HEK293 (cell line): ENCODE results near the gene SYNE1.

Source experiments
- CTCF ChIA-PET: fragments of 350-600 bp; formaldehyde crosslinking; extraction: SDS; loops from one replicate; lab custom pipeline; 2021; ENCODE audit warnings: antibody characterized with exemption; lab: Yijun Ruan, JAX
- POLR2A ChIA-PET: fragments of 300-600 bp; formaldehyde crosslinking; extraction: SDS; loops from one replicate; lab custom pipeline; 2020; ENCODE audit warnings: antibody characterized with exemption, inconsistent platforms; lab: Yijun Ruan, JAX
- H3K27ac ChIP-seq: fragments of 200-500 bp; sonication (Bioruptor generic); 2 replicates; pipeline ENCODE4 v1.5.1; 2014; ENCODE audit warnings: low read depth, low read length, control low read depth, inconsistent platforms; ENCODE audit errors: extremely low read depth
- H3K36me3 ChIP-seq, 2 experiments: fragments of 200-500 bp in 1 of 2; sonication (Bioruptor generic) in 1 of 2; 1 replicate in 1 of 2; 2 replicates in 1 of 2; pipeline ENCODE4 v1.5.1; 2014 to 2017; ENCODE audit warnings: inconsistent platforms in 2 of 2, low read length in 2 of 2; ENCODE audit not compliant: control insufficient read depth in 2 of 2, insufficient read depth in 1 of 2
- H3K4me1 ChIP-seq: fragments of 200-500 bp; sonication (Bioruptor generic); 2 replicates; pipeline ENCODE4 v1.5.1; 2014; ENCODE audit warnings: mild to moderate bottlenecking, low read length, inconsistent platforms; ENCODE audit not compliant: control insufficient read depth, insufficient read depth
- H3K4me3 ChIP-seq: 2 replicates; pipeline ENCODE4 v1.5.1; 2011; ENCODE audit warnings: low read depth, mild to moderate bottlenecking, control low read depth, low read length, moderate library complexity
- H3K9me3 ChIP-seq: fragments of 200-500 bp; sonication (Bioruptor generic); 2 replicates; pipeline ENCODE4 v1.5.1; 2014; ENCODE audit warnings: low read depth, low read length, inconsistent platforms; ENCODE audit not compliant: control insufficient read depth, insufficient read depth
- KLF8 ChIP-seq: fragments of 450-650 bp; formaldehyde crosslinking; IDR thresholded peaks from 2 replicates; pipeline ENCODE4 v1.5.1; 2016; ENCODE audit warnings: missing biosample characterization, missing genetic modification characterization
- KLF9 ChIP-seq: fragments of 450-650 bp; formaldehyde crosslinking; IDR thresholded peaks from 2 replicates; pipeline ENCODE4 v1.5.1; 2016; ENCODE audit warnings: missing biosample characterization, missing genetic modification characterization, low read depth
- WT1 ChIP-seq: fragments of 450-650 bp; formaldehyde crosslinking; IDR thresholded peaks from 2 replicates; pipeline ENCODE4 v1.5.1; 2016; ENCODE audit warnings: missing biosample characterization, missing genetic modification characterization
- ZBTB17 ChIP-seq: fragments of 450-650 bp; formaldehyde crosslinking; IDR thresholded peaks from 2 replicates; pipeline ENCODE4 v1.5.1; 2016; ENCODE audit warnings: missing biosample characterization, missing genetic modification characterization
- ZEB2 ChIP-seq: fragments of 450-650 bp; formaldehyde crosslinking; IDR thresholded peaks from 2 replicates; pipeline ENCODE4 v1.5.1; 2016; ENCODE audit warnings: missing biosample characterization, missing genetic modification characterization
- ZFHX2 ChIP-seq: fragments of 450-650 bp; formaldehyde crosslinking; conservative IDR thresholded peaks from 2 replicates; pipeline ENCODE4 v1.5.1; 2016; ENCODE audit warnings: missing biosample characterization, missing genetic modification characterization
- ZFP3 ChIP-seq: fragments of 450-650 bp; formaldehyde crosslinking; IDR thresholded peaks from 2 replicates; pipeline ENCODE4 v1.5.1; 2016; ENCODE audit warnings: low read depth, missing biosample characterization, missing genetic modification characterization
- ZNF132 ChIP-seq: fragments of 450-650 bp; formaldehyde crosslinking; IDR thresholded peaks from 2 replicates; pipeline ENCODE4 v1.5.1; 2017; ENCODE audit warnings: missing biosample characterization, missing genetic modification characterization, borderline replicate concordance
- ZNF223 ChIP-seq: fragments of 450-650 bp; formaldehyde crosslinking; IDR thresholded peaks from 2 replicates; pipeline ENCODE4 v1.5.1; 2016; ENCODE audit warnings: missing biosample characterization, missing genetic modification characterization
- ZNF473 ChIP-seq: fragments of 450-650 bp; formaldehyde crosslinking; IDR thresholded peaks from 2 replicates; pipeline ENCODE4 v1.5.1; 2017; ENCODE audit warnings: missing biosample characterization, missing genetic modification characterization
- ZNF677 ChIP-seq: fragments of 450-650 bp; IDR thresholded peaks from 2 replicates; pipeline ENCODE4 v1.5.0; 2018; ENCODE audit warnings: missing biosample characterization, mild to moderate bottlenecking, missing genetic modification characterization, moderate library complexity
- ZNF830 ChIP-seq: fragments of 450-650 bp; IDR thresholded peaks from 2 replicates; pipeline ENCODE4 v1.5.0; 2018; ENCODE audit warnings: missing biosample characterization, missing genetic modification characterization, low read depth, mild to moderate bottlenecking, moderate library complexity
- ZSCAN23 ChIP-seq: fragments of 450-650 bp; formaldehyde crosslinking; IDR thresholded peaks from 2 replicates; pipeline ENCODE4 v1.5.1; 2016; ENCODE audit warnings: missing biosample characterization, missing genetic modification characterization
- TF ChIP-seq, protein P1 (sequence below): fragments of 450-650 bp; formaldehyde crosslinking; IDR thresholded peaks from 2 replicates; pipeline ENCODE4 v1.5.1; 2017; ENCODE audit warnings: missing biosample characterization, missing genetic modification characterization
- TF ChIP-seq, protein P2 (sequence below): fragments of 450-650 bp; formaldehyde crosslinking; IDR thresholded peaks from 2 replicates; pipeline ENCODE4 v1.5.1; 2016; ENCODE audit warnings: missing biosample characterization, missing genetic modification characterization
- TF ChIP-seq, protein P3 (sequence below): fragments of 450-650 bp; formaldehyde crosslinking; IDR thresholded peaks from 2 replicates; pipeline ENCODE4 v1.5.1; 2017; ENCODE audit warnings: missing biosample characterization, missing genetic modification characterization
- TF ChIP-seq, protein P4 (sequence below): fragments of 450-650 bp; formaldehyde crosslinking; optimal IDR thresholded peaks from 2 replicates; pipeline ENCODE3; 2016; ENCODE audit warnings: missing biosample characterization, mild to moderate bottlenecking, missing genetic modification characterization
- TF ChIP-seq, protein P5 (sequence below): fragments of 450-650 bp; formaldehyde crosslinking; IDR thresholded peaks from 2 replicates; pipeline ENCODE4 v1.5.1; 2016; ENCODE audit warnings: missing biosample characterization, missing genetic modification characterization
- TF ChIP-seq, protein P6 (sequence below): fragments of 450-650 bp; formaldehyde crosslinking; IDR thresholded peaks from 2 replicates; pipeline ENCODE4 v1.5.1; 2016; ENCODE audit warnings: missing biosample characterization, missing genetic modification characterization, low read depth
- TF ChIP-seq, protein P7 (sequence below): fragments of 450-650 bp; formaldehyde crosslinking; IDR thresholded peaks from 2 replicates; pipeline ENCODE4 v1.5.1; 2016; ENCODE audit warnings: missing biosample characterization, missing genetic modification characterization
- TF ChIP-seq, protein P8 (sequence below): sonication (generic); formaldehyde crosslinking; IDR thresholded peaks from 2 replicates; pipeline ENCODE4 v1.8.1; 2022; ENCODE audit warnings: mild to moderate bottlenecking, moderate library complexity, missing genetic modification reagents
- TF ChIP-seq, protein P9 (sequence below): fragments of 450-650 bp; formaldehyde crosslinking; IDR thresholded peaks from 2 replicates; pipeline ENCODE4 v1.5.1; 2016; ENCODE audit warnings: missing biosample characterization, missing genetic modification characterization, borderline replicate concordance

SYNE1 gene

DNA sequence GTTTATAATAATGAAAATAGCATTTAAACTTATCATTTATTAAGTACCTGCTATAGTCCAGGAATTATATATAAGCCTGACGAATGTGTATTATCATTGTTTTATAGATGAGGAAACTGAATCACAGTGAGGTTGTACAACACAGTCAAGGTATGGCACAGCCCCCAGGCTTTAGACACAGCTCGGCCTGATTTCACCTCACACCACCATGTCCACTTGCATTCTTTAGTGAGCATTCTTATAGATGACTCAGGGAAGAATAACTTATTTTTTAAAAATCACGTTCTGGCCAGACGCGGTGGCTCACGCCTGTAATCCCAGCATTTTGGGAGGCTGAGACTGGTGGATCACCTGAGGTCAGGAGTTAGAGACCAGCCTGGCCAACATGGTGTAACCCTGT lies 289.0 kb downstream of the SYNE1 start (continued):
- TF ChIP-seq, protein P1, sequence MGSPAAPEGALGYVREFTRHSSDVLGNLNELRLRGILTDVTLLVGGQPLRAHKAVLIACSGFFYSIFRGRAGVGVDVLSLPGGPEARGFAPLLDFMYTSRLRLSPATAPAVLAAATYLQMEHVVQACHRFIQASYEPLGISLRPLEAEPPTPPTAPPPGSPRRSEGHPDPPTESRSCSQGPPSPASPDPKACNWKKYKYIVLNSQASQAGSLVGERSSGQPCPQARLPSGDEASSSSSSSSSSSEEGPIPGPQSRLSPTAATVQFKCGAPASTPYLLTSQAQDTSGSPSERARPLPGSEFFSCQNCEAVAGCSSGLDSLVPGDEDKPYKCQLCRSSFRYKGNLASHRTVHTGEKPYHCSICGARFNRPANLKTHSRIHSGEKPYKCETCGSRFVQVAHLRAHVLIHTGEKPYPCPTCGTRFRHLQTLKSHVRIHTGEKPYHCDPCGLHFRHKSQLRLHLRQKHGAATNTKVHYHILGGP (tag by site-specific recombination): no peak
- TF ChIP-seq, protein P2, sequence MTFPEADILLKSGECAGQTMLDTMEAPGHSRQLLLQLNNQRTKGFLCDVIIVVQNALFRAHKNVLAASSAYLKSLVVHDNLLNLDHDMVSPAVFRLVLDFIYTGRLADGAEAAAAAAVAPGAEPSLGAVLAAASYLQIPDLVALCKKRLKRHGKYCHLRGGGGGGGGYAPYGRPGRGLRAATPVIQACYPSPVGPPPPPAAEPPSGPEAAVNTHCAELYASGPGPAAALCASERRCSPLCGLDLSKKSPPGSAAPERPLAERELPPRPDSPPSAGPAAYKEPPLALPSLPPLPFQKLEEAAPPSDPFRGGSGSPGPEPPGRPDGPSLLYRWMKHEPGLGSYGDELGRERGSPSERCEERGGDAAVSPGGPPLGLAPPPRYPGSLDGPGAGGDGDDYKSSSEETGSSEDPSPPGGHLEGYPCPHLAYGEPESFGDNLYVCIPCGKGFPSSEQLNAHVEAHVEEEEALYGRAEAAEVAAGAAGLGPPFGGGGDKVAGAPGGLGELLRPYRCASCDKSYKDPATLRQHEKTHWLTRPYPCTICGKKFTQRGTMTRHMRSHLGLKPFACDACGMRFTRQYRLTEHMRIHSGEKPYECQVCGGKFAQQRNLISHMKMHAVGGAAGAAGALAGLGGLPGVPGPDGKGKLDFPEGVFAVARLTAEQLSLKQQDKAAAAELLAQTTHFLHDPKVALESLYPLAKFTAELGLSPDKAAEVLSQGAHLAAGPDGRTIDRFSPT (tag by site-specific recombination): no peak
- TF ChIP-seq ZBTB17: no peak
- no peak for TF ChIP-seq KLF8 (tag by site-specific recombination)
- no peak for TF ChIP-seq ZEB2
- no peak for TF ChIP-seq ZNF473 (tag by site-specific recombination)
- TF ChIP-seq, protein P3, sequence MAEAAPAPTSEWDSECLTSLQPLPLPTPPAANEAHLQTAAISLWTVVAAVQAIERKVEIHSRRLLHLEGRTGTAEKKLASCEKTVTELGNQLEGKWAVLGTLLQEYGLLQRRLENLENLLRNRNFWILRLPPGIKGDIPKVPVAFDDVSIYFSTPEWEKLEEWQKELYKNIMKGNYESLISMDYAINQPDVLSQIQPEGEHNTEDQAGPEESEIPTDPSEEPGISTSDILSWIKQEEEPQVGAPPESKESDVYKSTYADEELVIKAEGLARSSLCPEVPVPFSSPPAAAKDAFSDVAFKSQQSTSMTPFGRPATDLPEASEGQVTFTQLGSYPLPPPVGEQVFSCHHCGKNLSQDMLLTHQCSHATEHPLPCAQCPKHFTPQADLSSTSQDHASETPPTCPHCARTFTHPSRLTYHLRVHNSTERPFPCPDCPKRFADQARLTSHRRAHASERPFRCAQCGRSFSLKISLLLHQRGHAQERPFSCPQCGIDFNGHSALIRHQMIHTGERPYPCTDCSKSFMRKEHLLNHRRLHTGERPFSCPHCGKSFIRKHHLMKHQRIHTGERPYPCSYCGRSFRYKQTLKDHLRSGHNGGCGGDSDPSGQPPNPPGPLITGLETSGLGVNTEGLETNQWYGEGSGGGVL (tag by site-specific recombination): no peak
- TF ChIP-seq ZFHX2 (tag by site-specific recombination): no peak
- TF ChIP-seq, protein P4, sequence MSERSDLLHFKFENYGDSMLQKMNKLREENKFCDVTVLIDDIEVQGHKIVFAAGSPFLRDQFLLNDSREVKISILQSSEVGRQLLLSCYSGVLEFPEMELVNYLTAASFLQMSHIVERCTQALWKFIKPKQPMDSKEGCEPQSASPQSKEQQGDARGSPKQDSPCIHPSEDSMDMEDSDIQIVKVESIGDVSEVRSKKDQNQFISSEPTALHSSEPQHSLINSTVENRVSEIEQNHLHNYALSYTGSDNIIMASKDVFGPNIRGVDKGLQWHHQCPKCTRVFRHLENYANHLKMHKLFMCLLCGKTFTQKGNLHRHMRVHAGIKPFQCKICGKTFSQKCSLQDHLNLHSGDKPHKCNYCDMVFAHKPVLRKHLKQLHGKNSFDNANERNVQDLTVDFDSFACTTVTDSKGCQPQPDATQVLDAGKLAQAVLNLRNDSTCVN: no peak

DNA sequence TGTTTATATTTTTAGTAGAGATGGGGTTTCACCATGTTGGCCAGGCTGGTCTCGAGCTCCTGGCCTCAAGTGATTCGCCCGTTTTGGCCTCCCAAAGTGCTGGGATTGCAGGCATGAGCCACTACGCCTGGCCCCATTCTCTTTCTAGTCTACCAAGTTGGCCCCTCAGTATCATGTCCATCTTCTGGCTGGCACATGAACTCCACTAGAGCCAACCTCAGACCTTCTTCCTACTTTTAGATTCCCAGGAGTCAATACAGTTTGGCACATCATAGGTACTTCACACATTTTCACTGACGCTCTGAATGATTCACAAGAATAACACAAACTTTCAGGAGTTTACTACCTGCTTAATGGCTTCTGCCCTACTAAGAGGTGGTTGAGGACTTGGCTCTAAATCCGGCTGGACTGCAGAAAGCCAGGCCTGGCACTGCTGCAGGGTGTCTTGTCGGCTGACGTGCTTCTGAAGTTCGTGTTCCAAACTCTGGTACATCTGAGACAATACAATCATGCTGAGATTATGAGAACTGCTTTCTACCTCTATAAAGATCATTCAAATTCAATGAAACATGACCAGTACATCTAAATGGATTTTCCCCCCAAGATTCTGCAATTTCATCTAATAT lies 293.3 kb downstream of the SYNE1 start:
- Histone ChIP-seq H3K4me1 (no peaks in the 10 kb centered on the region), H3K4me3 (no peak overlapping the region), H3K9me3 (no peaks in the 10 kb centered on the region), H3K27ac (no peak overlapping the region), H3K36me3 (peaks cover 0 to 20% of the 10 kb centered on the region in 2 experiments; a peak in 2 of 3 replicates)
- ChIA-PET POLR2A (no interaction called here), CTCF (interaction anchor here (1.2 kb wide), 1 partner anchor 11 kb away, joined by 3 read pairs; no protein-coding TSS in a partner anchor)
- TF ChIP-seq, protein P5, sequence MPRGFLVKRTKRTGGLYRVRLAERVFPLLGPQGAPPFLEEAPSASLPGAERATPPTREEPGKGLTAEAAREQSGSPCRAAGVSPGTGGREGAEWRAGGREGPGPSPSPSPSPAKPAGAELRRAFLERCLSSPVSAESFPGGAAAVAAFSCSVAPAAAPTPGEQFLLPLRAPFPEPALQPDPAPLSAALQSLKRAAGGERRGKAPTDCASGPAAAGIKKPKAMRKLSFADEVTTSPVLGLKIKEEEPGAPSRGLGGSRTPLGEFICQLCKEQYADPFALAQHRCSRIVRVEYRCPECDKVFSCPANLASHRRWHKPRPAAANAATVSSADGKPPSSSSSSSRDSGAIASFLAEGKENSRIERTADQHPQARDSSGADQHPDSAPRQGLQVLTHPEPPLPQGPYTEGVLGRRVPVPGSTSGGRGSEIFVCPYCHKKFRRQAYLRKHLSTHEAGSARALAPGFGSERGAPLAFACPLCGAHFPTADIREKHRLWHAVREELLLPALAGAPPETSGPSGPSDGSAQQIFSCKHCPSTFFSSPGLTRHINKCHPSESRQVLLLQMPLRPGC (tag by site-specific recombination): no peak
- TF ChIP-seq, protein P6, sequence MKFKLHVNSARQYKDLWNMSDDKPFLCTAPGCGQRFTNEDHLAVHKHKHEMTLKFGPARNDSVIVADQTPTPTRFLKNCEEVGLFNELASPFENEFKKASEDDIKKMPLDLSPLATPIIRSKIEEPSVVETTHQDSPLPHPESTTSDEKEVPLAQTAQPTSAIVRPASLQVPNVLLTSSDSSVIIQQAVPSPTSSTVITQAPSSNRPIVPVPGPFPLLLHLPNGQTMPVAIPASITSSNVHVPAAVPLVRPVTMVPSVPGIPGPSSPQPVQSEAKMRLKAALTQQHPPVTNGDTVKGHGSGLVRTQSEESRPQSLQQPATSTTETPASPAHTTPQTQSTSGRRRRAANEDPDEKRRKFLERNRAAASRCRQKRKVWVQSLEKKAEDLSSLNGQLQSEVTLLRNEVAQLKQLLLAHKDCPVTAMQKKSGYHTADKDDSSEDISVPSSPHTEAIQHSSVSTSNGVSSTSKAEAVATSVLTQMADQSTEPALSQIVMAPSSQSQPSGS (tag by site-specific recombination): no peak
- no peak for TF ChIP-seq ZNF132 (tag by site-specific recombination)
- TF ChIP-seq ZNF223 (tag by site-specific recombination): no peak
- TF ChIP-seq ZNF830 (tag by site-specific recombination): no peak
- no peak for TF ChIP-seq ZSCAN23 (tag by site-specific recombination)
- TF ChIP-seq WT1 (tag by site-specific recombination): no peak
- TF ChIP-seq ZFP3 (tag by site-specific recombination): no peak
- TF ChIP-seq, protein P7, sequence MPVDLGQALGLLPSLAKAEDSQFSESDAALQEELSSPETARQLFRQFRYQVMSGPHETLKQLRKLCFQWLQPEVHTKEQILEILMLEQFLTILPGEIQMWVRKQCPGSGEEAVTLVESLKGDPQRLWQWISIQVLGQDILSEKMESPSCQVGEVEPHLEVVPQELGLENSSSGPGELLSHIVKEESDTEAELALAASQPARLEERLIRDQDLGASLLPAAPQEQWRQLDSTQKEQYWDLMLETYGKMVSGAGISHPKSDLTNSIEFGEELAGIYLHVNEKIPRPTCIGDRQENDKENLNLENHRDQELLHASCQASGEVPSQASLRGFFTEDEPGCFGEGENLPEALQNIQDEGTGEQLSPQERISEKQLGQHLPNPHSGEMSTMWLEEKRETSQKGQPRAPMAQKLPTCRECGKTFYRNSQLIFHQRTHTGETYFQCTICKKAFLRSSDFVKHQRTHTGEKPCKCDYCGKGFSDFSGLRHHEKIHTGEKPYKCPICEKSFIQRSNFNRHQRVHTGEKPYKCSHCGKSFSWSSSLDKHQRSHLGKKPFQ (tag by site-specific recombination): no peak
- no peak for TF ChIP-seq ZNF677 (tag by site-specific recombination)
- TF ChIP-seq, protein P8, sequence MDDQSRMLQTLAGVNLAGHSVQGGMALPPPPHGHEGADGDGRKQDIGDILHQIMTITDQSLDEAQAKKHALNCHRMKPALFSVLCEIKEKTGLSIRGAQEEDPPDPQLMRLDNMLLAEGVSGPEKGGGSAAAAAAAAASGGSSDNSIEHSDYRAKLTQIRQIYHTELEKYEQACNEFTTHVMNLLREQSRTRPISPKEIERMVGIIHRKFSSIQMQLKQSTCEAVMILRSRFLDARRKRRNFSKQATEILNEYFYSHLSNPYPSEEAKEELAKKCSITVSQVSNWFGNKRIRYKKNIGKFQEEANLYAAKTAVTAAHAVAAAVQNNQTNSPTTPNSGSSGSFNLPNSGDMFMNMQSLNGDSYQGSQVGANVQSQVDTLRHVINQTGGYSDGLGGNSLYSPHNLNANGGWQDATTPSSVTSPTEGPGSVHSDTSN (CRISPR knock-in tag): no peak
- TF ChIP-seq, protein P9, sequence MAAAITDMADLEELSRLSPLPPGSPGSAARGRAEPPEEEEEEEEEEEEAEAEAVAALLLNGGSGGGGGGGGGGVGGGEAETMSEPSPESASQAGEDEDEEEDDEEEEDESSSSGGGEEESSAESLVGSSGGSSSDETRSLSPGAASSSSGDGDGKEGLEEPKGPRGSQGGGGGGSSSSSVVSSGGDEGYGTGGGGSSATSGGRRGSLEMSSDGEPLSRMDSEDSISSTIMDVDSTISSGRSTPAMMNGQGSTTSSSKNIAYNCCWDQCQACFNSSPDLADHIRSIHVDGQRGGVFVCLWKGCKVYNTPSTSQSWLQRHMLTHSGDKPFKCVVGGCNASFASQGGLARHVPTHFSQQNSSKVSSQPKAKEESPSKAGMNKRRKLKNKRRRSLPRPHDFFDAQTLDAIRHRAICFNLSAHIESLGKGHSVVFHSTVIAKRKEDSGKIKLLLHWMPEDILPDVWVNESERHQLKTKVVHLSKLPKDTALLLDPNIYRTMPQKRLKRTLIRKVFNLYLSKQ (tag by site-specific recombination): no peak
- TF ChIP-seq KLF9 (tag by site-specific recombination): no peak
